Measurements from ENCODE around the gene ANKRD45.
"Not testable (repeated sequence)": the region's sequence is repeated elsewhere in the genome, so short reads cannot be mapped to it uniquely, and the experiment has no call there.

The ANKRD45 gene

DNA sequence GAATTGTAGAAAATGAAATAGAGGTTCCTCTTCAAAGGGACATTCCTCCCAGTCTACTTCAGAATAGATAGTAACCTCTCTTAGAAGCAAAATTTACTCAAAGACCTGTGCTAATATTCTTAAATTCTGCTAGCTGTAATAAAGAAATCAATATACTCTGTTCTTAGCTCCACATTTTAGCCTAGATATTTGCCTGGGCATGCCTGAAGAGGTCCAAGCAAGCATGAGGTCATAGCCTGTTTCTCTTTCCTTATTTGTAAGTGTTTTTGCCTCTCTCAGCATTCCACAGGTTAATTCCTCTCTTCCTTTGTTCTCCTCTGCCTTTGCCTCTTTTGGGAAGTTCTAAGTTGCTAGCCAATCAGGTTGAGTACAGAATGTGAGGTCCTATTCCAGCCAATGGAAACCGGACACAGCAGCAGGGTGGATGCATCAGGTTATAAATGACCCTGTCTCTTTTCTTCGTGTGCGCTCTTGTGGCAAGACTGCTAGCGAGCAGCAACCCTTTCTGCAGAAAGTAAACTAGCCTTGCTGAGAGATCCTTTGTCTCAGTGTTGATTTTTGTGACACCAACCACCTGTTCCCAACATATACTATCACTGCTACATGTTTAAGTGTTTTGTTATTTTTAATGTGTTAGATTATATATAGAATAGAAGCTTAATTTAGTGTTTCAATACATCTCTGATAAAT is 27.1 kb downstream of the ANKRD45 start:
- not testable (repeated sequence) for DNase-seq (ENCODE audit: low spot score)

DNA sequence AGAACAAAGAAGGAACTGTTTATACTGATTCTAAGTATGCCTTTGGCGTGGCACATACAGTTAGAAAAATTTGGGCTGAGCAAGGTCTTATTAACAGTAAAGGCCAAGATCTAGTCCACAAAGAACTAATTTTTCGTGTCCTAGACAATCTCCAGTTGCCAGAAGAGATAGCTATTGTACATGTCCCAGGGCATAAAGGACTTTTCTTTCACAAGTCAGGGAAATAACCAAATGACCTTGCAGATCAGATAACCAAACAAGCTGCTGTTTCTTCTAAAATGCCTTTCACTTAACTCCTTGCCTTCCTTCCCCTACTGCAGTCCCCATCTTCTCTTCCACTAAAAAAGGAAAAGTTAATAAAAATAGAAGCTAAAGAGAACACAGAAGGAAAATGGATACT is 30.5 kb downstream of the ANKRD45 start:
- no peak for DNase-seq (ENCODE audit: low spot score)

GRCh38 chr1:173638043-173639021 is 31.3 kb downstream of the ANKRD45 start:
- DNase-seq (ENCODE audit: low spot score): no peak

- not testable (repeated sequence) for DNase-seq (ENCODE audit: low spot score)
These were observed 32.2 kb downstream of the ANKRD45 start for GRCh38 chr1:173637236-173638042.

DNA sequence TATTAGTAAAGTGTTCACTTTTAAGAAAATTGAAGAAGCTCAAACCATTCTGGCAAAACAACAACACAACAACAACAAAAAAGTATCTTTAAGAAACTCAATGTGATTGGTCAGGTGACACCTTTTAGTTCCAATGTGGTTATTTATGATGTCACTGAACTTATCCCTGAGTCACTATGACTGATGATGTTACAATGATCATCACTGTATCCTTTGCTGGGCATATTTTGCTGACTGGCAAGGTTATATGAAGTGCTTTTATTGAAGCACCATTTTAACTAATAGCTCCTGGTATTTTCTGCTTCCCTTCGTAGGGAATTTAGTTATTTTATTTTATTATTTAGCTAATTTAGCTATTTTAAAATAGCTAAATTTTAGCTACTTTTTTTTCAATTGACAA is 34.5 kb downstream of the ANKRD45 start, which contains the start of gene TEX50:
TEX50 (plus strand) TSS at position 223 of the 400 bp plus-strand sequence. CDS start 184 bp downstream, outside the sequence.
- no peak for DNase-seq (ENCODE audit: low spot score)

DNA sequence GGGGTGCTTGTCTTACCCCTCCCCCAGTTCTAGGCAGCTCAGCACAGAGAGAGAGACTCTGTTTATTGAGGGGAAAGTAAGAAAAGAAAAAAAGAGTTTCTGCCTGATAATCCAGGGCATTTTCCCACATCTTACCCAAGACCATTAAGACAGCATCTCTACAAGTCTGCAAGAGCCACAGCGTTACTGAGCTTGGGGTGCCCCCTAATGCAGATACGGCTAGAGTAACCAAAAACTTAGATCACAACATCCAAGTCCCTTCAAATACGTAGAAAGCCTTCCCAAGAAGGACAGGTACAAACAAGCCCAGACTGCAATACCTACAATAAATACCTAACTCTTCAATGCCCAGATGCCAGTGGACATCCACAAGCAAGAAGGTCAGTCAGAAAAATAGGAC is 40.8 kb downstream of the ANKRD45 start:
- no peak for DNase-seq (ENCODE audit: low spot score)

DNA sequence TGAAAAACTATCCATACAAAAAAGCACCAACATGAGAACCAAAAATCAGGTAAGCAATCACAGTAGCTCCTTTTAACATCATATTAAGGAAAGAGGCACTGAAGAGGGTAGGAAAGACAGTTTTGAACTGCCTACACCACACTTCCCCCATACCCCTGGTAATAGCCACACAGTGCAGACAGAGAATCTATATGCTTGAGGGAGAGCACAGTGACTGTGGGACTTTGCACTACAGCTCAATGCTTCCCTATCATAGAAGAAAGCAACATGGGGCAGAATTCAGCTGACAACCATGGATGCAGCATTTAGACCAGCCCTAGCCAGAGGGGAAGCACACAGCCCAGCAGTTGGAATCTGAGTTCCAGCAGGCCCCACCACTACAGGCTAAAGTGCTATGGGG is 42.4 kb downstream of the ANKRD45 start:
- no peak for DNase-seq (ENCODE audit: low spot score)

GRCh38 chr1:173616859-173617258 is 52.8 kb downstream of the ANKRD45 start:
- DNase-seq (ENCODE audit: low spot score): no peak

GRCh38 chr1:173613086-173613485 is 56.6 kb downstream of the ANKRD45 start:
- not testable (repeated sequence) for DNase-seq (ENCODE audit: low spot score)

DNA sequence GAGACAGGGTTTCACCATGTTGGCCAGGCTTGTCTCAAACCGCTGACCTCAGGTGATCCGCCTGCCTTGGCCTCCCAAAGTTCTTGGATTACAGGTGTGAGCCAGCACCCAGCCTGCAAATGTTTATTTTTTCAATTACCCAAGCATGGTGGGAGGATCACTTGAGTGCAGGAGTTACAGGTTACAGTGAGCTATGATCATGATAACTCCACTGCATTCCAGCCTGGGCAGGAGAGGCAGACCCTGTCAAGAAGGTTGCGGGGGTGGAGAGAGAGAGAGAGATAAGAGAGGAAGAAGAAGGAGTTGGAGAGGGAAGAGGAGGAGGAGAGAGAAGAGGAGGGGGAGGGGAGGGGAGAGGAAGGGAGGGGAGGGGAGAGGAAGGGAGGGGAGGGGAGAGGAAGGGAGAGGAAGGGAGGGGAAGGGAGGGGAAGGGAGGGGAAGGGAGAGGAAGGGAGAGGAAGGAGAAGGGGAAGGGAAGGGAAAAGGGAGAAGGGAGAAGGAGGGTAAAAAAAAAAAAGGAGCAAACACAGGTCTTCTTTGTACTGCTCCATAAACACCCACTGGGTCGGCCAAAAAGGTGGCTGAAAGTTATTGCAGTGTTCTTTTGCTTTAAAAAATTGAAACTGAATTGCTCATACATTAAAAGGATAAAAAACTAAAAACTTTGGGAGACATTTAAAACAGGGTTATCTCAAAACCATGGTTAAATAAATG is 61.0 kb downstream of the ANKRD45 start:
- DNase-seq (ENCODE audit: low spot score): no peak

DNA sequence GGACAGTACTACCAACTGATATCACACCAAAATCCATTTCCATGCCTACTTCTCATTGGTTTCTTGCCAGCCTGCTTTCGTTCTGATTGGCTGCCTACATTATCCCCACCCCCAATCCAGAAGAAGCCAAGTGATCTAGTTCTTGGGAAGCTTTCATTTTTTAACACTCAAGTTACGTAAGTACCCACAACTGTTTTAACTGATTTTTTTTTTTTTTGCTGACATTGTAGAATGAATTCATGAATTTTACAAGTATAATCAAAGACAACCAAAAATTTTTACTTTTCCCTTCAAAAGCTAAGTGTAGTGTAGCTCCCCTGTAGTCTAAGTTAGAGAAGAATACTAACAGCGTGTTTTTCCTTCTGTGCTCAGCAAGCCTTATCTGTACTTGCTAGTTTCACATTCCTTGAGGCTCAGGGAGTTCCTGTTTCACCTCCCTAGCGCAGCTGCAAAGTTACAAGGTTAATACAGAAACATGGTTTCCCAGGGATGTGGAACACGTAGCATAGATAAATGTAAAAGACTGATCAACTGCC is 66.5 kb downstream of the ANKRD45 start, which contains the start of gene SLC9C2:
SLC9C2 (minus strand) TSS at position 17 of the 536 bp plus-strand sequence. CDS start 1,296 bp downstream, outside the sequence.
- DNase-seq (ENCODE audit: low spot score): peak; percentile 7

GRCh38 chr1:173601588-173601987 is 68.1 kb downstream of the ANKRD45 start:
- no peak for DNase-seq (ENCODE audit: low spot score)

GRCh38 chr1:173596097-173596825 is 73.4 kb downstream of the ANKRD45 start:
- no peak for DNase-seq (ENCODE audit: low spot score)

GRCh38 chr1:173591138-173591537 is 78.5 kb downstream of the ANKRD45 start:
- DNase-seq (ENCODE audit: low spot score): not testable (repeated sequence)

GRCh38 chr1:173590557-173590956 is 79.1 kb downstream of the ANKRD45 start:
- DNase-seq (ENCODE audit: low spot score): no peak

DNA sequence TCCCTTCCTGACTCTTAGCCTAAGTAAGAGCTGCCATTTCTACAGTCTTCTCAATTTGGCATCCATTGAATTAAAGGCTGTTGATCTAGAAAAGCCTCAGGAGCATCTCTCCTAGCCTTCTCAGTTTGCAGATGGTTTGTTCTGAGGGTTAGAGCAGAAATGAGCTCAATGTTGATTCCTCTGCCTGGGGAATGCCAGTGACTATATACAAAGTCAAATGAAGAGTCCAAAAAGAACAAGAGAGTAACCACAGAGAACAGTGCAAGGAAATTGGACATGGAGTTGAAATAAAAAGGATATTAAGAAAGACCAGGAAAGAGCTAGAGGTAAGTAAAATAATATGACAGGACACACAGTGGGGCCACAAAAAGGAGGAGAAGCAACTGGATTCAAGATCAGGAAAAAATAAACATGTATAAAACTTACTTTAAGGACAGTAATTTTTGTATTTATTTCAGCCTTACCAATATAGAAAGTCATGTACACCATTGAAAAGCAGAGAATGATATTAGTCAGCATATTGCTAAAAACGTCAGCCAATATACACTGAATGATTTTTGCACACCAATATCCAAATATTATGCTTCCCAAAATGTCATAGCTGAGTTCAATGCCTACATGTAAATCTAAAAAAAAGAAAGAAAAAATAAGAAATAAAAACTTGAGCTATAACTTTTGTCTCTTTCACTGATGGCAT is 88.1 kb downstream of the ANKRD45 start:
- no peak for DNase-seq (ENCODE audit: low spot score)

DNA sequence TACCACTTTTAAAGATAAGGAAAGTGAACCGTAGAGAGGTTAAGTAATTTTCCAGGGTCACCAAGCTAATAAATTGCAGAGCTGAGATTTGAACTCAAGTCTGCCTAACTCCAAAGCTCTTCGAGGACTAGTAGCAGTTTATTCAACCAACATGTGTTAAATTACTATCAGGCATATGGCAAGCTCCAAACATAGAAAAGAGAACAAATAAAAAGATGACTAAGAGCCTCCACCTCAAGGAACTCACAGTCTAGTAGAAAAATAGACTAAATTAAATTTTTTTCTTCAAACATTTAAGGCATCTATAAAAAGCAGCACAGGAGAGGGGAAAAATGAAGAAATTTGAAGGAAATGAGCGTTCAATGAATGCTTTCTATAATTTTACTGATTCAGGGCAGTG is 89.0 kb downstream of the ANKRD45 start:
- DNase-seq (ENCODE audit: low spot score): no peak

DNA sequence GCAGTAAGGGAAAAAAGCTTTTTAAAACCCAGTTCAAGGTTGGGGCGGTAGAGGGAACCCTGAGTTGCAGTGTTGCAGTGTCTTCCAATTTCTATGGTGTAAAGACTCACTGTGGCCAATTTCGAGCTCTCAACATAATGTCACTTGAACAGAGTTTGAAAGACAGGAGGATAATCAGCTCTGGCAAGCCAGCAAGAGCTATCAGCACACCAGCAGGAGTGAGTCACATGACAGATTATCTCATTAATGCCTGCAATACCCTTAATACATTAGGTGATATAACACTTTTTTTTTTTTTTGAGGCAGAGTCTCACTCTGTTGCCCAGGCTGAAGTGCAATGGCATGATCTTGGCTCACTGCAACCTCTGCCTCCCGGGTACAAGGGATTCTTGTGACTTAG is 89.6 kb downstream of the ANKRD45 start:
- no peak for DNase-seq (ENCODE audit: low spot score)

DNA sequence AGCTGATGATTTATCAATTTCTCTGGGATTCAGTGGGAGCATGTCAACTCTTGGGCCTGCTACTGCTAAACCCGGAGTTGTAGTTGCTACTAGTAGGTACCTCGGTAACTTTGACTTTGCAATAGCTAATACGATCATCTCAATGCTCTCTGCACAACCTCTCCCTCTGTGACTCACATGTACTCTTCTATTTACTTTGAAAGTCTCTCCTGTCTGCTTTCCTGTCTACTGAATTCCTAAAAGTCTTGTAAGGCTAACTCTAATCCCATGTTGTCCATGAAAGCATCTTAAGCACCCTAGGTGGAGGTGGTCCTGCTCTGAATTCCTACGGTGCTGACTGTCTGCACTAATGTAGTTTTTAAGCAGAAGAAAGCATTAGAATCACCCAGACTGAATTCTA is 96.1 kb downstream of the ANKRD45 start:
- no peak for DNase-seq (ENCODE audit: low spot score)
